GM23338 (cell line): ENCODE measurements around the gene FOXN1. TPM values are rescaled to one million over a fixed set of nuclear protein-coding genes. Genes with fewer than 3 reads are reported as not detected.

Experiments
- ATAC-seq: fragments of 200-7000 bp; cut with Tn5 transposase; 3 replicates; pipeline ENCODE4 v1.9.1; 2020
- DNase-seq: peaks from one replicate; pipeline ENCODE4 v3.0.0-alpha.2; 2015; ENCODE audit warnings: low spot score
- H2AFZ ChIP-seq: fragments of 200-600 bp; sonication (generic); 2 replicates; pipeline ENCODE4 v1.8.0; 2016; ENCODE audit warnings: antibody characterized with exemption, mild to moderate bottlenecking, moderate library complexity
- H3F3A ChIP-seq: fragments of 200-600 bp; sonication (generic); replicated peaks from 2 replicates; pipeline ENCODE4 v1.8.0; 2017; ENCODE audit warnings: antibody characterized with exemption, mixed run types, low read depth
- H3K27ac ChIP-seq: fragments of 200-600 bp; sonication (generic); 2 replicates; pipeline ENCODE4 v1.6.1; 2016; ENCODE audit warnings: low read depth
- H3K27me3 ChIP-seq: fragments of 200-600 bp; sonication (generic); 2 replicates; pipeline ENCODE4 v1.8.0; 2016; ENCODE audit warnings: mild to moderate bottlenecking, mixed run types, moderate library complexity; ENCODE audit not compliant: insufficient read depth
- H3K36me3 ChIP-seq: fragments of 200-600 bp; sonication (generic); 2 replicates; pipeline ENCODE4 v1.8.0; 2016; ENCODE audit warnings: mild to moderate bottlenecking; ENCODE audit not compliant: insufficient read depth
- H3K4me1 ChIP-seq: fragments of 200-600 bp; sonication (generic); 2 replicates; pipeline ENCODE4 v1.8.0; 2016; ENCODE audit warnings: mild to moderate bottlenecking, moderate library complexity; ENCODE audit not compliant: insufficient read depth
- H3K4me2 ChIP-seq: fragments of 200-600 bp; sonication (generic); 2 replicates; pipeline ENCODE4 v1.7.1; 2017; ENCODE audit warnings: mixed run types
- H3K4me3 ChIP-seq: fragments of 200-600 bp; sonication (generic); 2 replicates; pipeline ENCODE4 v1.6.1; 2016; ENCODE audit warnings: mixed run types
- H3K79me2 ChIP-seq: fragments of 200-600 bp; sonication (generic); replicated peaks from 2 replicates; pipeline ENCODE4 v1.8.0; 2017; ENCODE audit warnings: mild to moderate bottlenecking; ENCODE audit not compliant: insufficient read depth
- H3K9me2 ChIP-seq: fragments of 200-600 bp; sonication (generic); 2 replicates; pipeline ENCODE4 v1.8.0; 2017; ENCODE audit not compliant: insufficient read depth
- H4K20me1 ChIP-seq: fragments of 200-600 bp; sonication (generic); replicated peaks from 2 replicates; pipeline ENCODE4 v1.8.0; 2017; ENCODE audit warnings: mild to moderate bottlenecking; ENCODE audit not compliant: insufficient read depth
- H3K27ac Mint-ChIP-seq: 2 replicates; pipeline ENCODE4 v1.8.0; 2020; ENCODE audit warnings: inconsistent platforms, mild to moderate bottlenecking, moderate library complexity, mixed read lengths
- H3K27me3 Mint-ChIP-seq: 3 replicates; pipeline ENCODE4 v1.8.0; 2022; ENCODE audit warnings: low read depth, mild to moderate bottlenecking, moderate library complexity, mixed read lengths, inconsistent platforms; ENCODE audit not compliant: insufficient read depth, poor library complexity
- H3K36me3 Mint-ChIP-seq: 3 replicates; pipeline ENCODE4 v1.8.0; 2021; ENCODE audit warnings: low read depth, mild to moderate bottlenecking, inconsistent platforms, moderate library complexity, mixed read lengths
- H3K4me1 Mint-ChIP-seq: 3 replicates; pipeline ENCODE4 v1.8.0; 2020; ENCODE audit warnings: mild to moderate bottlenecking, inconsistent platforms, mixed read lengths
- H3K4me3 Mint-ChIP-seq: 3 replicates; pipeline ENCODE4 v1.8.0; 2021; ENCODE audit warnings: moderate library complexity, mild to moderate bottlenecking, inconsistent platforms, mixed read lengths
- H3K9me3 Mint-ChIP-seq: 3 replicates; pipeline ENCODE4 v1.8.0; 2020; ENCODE audit warnings: moderate library complexity, mild to moderate bottlenecking, inconsistent platforms, mixed read lengths
- CREB1 ChIP-seq: fragments of 250-450 bp; sonication (Bioruptor Pico); IDR thresholded peaks from 2 replicates; pipeline ENCODE4 v1.5.0; 2020; ENCODE audit warnings: low read depth, mild to moderate bottlenecking, moderate library complexity
- ETS1 ChIP-seq: IDR thresholded peaks from 2 replicates; pipeline ENCODE4 v1.6.1; 2016; ENCODE audit warnings: antibody characterized with exemption
- EZH2phosphoT487 ChIP-seq: fragments of 200-600 bp; sonication (generic); IDR thresholded peaks from one replicate; pipeline ENCODE4 v1.8.1; 2018; ENCODE audit warnings: antibody characterized with exemption; ENCODE audit not compliant: unreplicated experiment
- JUNB ChIP-seq: IDR thresholded peaks from one replicate; pipeline ENCODE4 v1.6.1; 2016; ENCODE audit warnings: antibody characterized with exemption; ENCODE audit not compliant: unreplicated experiment
- NANOG ChIP-seq: IDR thresholded peaks from 2 replicates; pipeline ENCODE4 v1.6.1; 2016; ENCODE audit warnings: antibody characterized with exemption, borderline replicate concordance
- REST ChIP-seq: IDR thresholded peaks from one replicate; pipeline ENCODE4 v1.6.1; 2018; ENCODE audit warnings: antibody characterized with exemption; ENCODE audit not compliant: unreplicated experiment
- STAT1 ChIP-seq: IDR thresholded peaks from one replicate; pipeline ENCODE4 v1.6.1; 2016; ENCODE audit warnings: antibody characterized with exemption; ENCODE audit not compliant: unreplicated experiment
- ZNF114 ChIP-seq: fragments of 250-450 bp; sonication (Bioruptor Pico); IDR thresholded peaks from 2 replicates; pipeline ENCODE4 v1.5.0; 2020; ENCODE audit warnings: mild to moderate bottlenecking, moderate library complexity
- ZNF331 ChIP-seq: fragments of 250-450 bp; sonication (Bioruptor Pico); IDR thresholded peaks from 2 replicates; pipeline ENCODE4 v1.5.0; 2020; ENCODE audit warnings: low read depth, mild to moderate bottlenecking, moderate library complexity
- ZNF462 ChIP-seq: fragments of 250-450 bp; sonication (Bioruptor Pico); IDR thresholded peaks from 2 replicates; pipeline ENCODE4 v1.5.0; 2020; ENCODE audit warnings: mild to moderate bottlenecking, moderate library complexity
- polyA plus RNA-seq: library from polyadenylated mRNA; unstranded; fragments of >200 nt; fragmentation: Nextera tagmentation; extraction: Ambion mirVana; gene quantifications from 2 replicates; pipeline ENCODE4 v1.2.1, GENCODE V29; 2016
- total RNA-seq: library from RNA; depleted of rRNA; stranded (reverse); fragments of >200 nt; shearing (Covaris generic); gene quantifications from 2 replicates; pipeline ENCODE4 v1.2.3, GENCODE V29; 2014

The FOXN1 gene
- total and polyA plus RNA-seq, 2 experiments from 2014 or later, result not detected

GRCh38 chr17:28508211-28508724 is 2.1 kb downstream of the FOXN1 start (continued):
- TF ChIP-seq ZNF462 (CRISPR knock-in tag), result no peak
- no peak for TF ChIP-seq JUNB
- TF ChIP-seq EZH2phosphoT487, result no peak
- TF ChIP-seq STAT1, result no peak
- TF ChIP-seq ZNF331, result no peak
- TF ChIP-seq REST, result no peak

GRCh38 chr17:28509789-28510188 is 3.6 kb downstream of the FOXN1 start:
- Mint-ChIP-seq H3K9me3 (no peaks in the 10 kb centered on the region), H3K27me3 (peaks cover 11% of the 10 kb centered on the region), H3K4me1 (peaks cover 18% of the 10 kb centered on the region), H3K27ac (no peak overlapping the region), H3K4me3 (no peak overlapping the region), H3K36me3 (no peaks in the 10 kb centered on the region)
- H2AFZ ChIP-seq, result no peak overlapping the region
- H3K4me3 ChIP-seq, result no peak overlapping the region
- H3K27ac ChIP-seq, result no peak overlapping the region
- no peaks in the 10 kb centered on the region for H3K36me3 ChIP-seq
- no peaks in the 10 kb centered on the region for H3K79me2 ChIP-seq
- no peaks in the 10 kb centered on the region for H3F3A ChIP-seq
- H3K27me3 ChIP-seq, result 0 out of 2 replicates have a peak, but pooled peaks cover 6% of the 10 kb centered on the region
- no peaks in the 10 kb centered on the region for H4K20me1 ChIP-seq
- H3K4me2 ChIP-seq, result no peak overlapping the region
- H3K4me1 ChIP-seq, result peaks cover 15% of the 10 kb centered on the region; the same call in 1 of the 2 replicates
- H3K9me2 ChIP-seq, result no peaks in the 10 kb centered on the region
- ATAC-seq, result no peak
- no peak for DNase-seq
- TF ChIP-seq CREB1 (CRISPR knock-in tag) (no peak), NANOG (no peak), REST (no peak), ZNF114 (CRISPR knock-in tag) (no peak), JUNB (no peak), ETS1 (no peak), EZH2phosphoT487 (no peak), ZNF331 (no peak)
